GM12872 (cell line): ENCODE measurements around the gene PSMB7.

ENCODE experiments used
- CTCF ChIP-seq: IDR thresholded peaks from 3 replicates; pipeline ENCODE4 v1.5.1; 2011; ENCODE audit warnings: low read depth, mild to moderate bottlenecking, low read length, moderate library complexity; ENCODE audit not compliant: insufficient read depth

The PSMB7 gene

GRCh38 chr9:124356745-124357390 lies 58.4 kb downstream of the PSMB7 start:
- no peak for TF ChIP-seq CTCF

GRCh38 chr9:124355941-124356744 lies 59.1 kb downstream of the PSMB7 start:
- no peak for TF ChIP-seq CTCF

- no peak for TF ChIP-seq CTCF
Observed at GRCh38 chr9:124355039-124355940, 60.0 kb downstream of the PSMB7 start.

- TF ChIP-seq CTCF: no peak
Observed at GRCh38 chr9:124354346-124355038, 60.8 kb downstream of the PSMB7 start.

GRCh38 chr9:124353811-124354274 lies 61.4 kb downstream of the PSMB7 start:
- no peak for TF ChIP-seq CTCF

GRCh38 chr9:124353166-124353768 lies 62.0 kb downstream of the PSMB7 start:
- no peak for TF ChIP-seq CTCF
